H1 (cell line): ENCODE results near the gene SFRP5. TPM values are rescaled to one million over a fixed set of nuclear protein-coding genes. Genes with fewer than 3 reads are reported as not detected.

Experiments used
- CTCF ChIA-PET: fragments of 300-600 bp; sonication (Branson Sonifier 250); formaldehyde crosslinking; loops from one replicate; lab custom pipeline; 2021; ENCODE audit not compliant: partially characterized antibody; lab: Charles Lee
- POLR2A ChIA-PET: fragments of 300-600 bp; sonication (Branson Sonifier 250); formaldehyde crosslinking; loops from one replicate; lab custom pipeline; 2021; ENCODE audit warnings: inconsistent platforms; ENCODE audit not compliant: partially characterized antibody; lab: Charles Lee
- DNase-seq, 2 experiments: peaks; one replicate each; pipeline versions ENCODE4 v3.0.0 to v3.0.0-alpha.2; 2010 to 2022; ENCODE audit warnings: low spot score in 2 of 2, low read depth in 1 of 2, mixed read lengths in 1 of 2
- FAIRE-seq: peaks from 2 replicates; lab custom pipeline; 2011; peaks lifted over from hg19 to GRCh38; lab: Jason Lieb, UNC
- H2AFZ ChIP-seq: 2 replicates; pipeline ENCODE4 v1.8.1; 2012; ENCODE audit warnings: low read length, inconsistent platforms
- H2AK5ac ChIP-seq: 2 replicates; pipeline ENCODE4 v1.6.1; 2013; ENCODE audit warnings: low read depth, low read length
- H2BK120ac ChIP-seq: replicated peaks from 2 replicates; pipeline ENCODE3; 2013; ENCODE audit warnings: low read depth, low read length, inconsistent platforms
- H2BK12ac ChIP-seq: 2 replicates; pipeline ENCODE4 v1.6.1; 2013; ENCODE audit warnings: low read depth, low read length
- H2BK15ac ChIP-seq: 2 replicates; pipeline ENCODE4 v1.6.1; 2013; ENCODE audit warnings: low read length
- H2BK20ac ChIP-seq: 2 replicates; pipeline ENCODE4 v1.6.1; 2013; ENCODE audit warnings: low read length
- H2BK5ac ChIP-seq: 2 replicates; pipeline ENCODE4 v1.6.1; 2013; ENCODE audit warnings: low read depth, low read length
- H3K14ac ChIP-seq: 2 replicates; pipeline ENCODE4 v1.6.1; 2013; ENCODE audit warnings: inconsistent platforms; ENCODE audit not compliant: insufficient read length
- H3K18ac ChIP-seq: 2 replicates; pipeline ENCODE4 v1.6.1; 2013; ENCODE audit warnings: low read length; ENCODE audit errors: extremely low read depth
- H3K23ac ChIP-seq: 2 replicates; pipeline ENCODE4 v1.6.1; 2013; ENCODE audit warnings: inconsistent platforms; ENCODE audit not compliant: insufficient read length
- H3K23me2 ChIP-seq: 2 replicates; pipeline ENCODE4 v1.6.1; 2013; ENCODE audit warnings: low read depth, low read length
- H3K27ac ChIP-seq: 2 replicates; pipeline ENCODE4 v1.6.1; 2011; ENCODE audit warnings: low read depth, low read length, inconsistent platforms
- H3K27me3 ChIP-seq, 4 experiments: replicated peaks in 1 of 4; 1 replicate in 1 of 4; 2 replicates in 3 of 4; pipeline versions ENCODE4 v1.6.1 to v1.8.1; 2011 to 2013; ENCODE audit warnings: low read length in 3 of 4, mild to moderate bottlenecking in 3 of 4, inconsistent platforms in 2 of 4, mixed read lengths in 2 of 4, moderate library complexity in 1 of 4; ENCODE audit not compliant: control insufficient read depth in 3 of 4, insufficient read depth in 3 of 4; ENCODE audit errors: extremely low read depth in 1 of 4
- H3K36me3 ChIP-seq, 4 experiments: 2 replicates each; pipeline versions ENCODE4 v1.6.1 to v1.8.1; 2011 to 2013; ENCODE audit warnings: mild to moderate bottlenecking in 4 of 4, low read length in 3 of 4, moderate library complexity in 2 of 4, control low read depth in 1 of 4, inconsistent platforms in 1 of 4; ENCODE audit not compliant: insufficient read depth in 4 of 4, control insufficient read depth in 2 of 4
- H3K4ac ChIP-seq: replicated peaks from 2 replicates; pipeline ENCODE3; 2013; ENCODE audit warnings: low read length, low read depth, mixed read lengths, inconsistent platforms; ENCODE audit not compliant: insufficient read length
- H3K4me1 ChIP-seq, 4 experiments: replicated peaks in 1 of 4; 1 replicate in 1 of 4; 2 replicates in 3 of 4; pipeline versions ENCODE4 v1.6.1 to v1.8.1; 2011 to 2013; ENCODE audit warnings: low read length in 3 of 4, inconsistent platforms in 2 of 4, mixed read lengths in 1 of 4; ENCODE audit not compliant: insufficient read depth in 4 of 4, control insufficient read depth in 3 of 4
- H3K4me2 ChIP-seq, 2 experiments: 2 replicates each; pipeline versions ENCODE4 v1.6.1 to v1.8.1; 2011 to 2013; ENCODE audit warnings: low read depth in 2 of 2, low read length in 2 of 2, control low read depth in 1 of 2, inconsistent platforms in 1 of 2, mild to moderate bottlenecking in 1 of 2; ENCODE audit not compliant: insufficient read depth in 1 of 2
- H3K4me3 ChIP-seq, 4 experiments: fragments of 200-600, 300-600 bp in 1 of 4; sonication (generic), shearing (Covaris generic), sonication (Bioruptor Twin) in 1 of 4; 2 replicates each; pipeline versions ENCODE4 v1.5.1 to v1.8.1; 2011 to 2016; ENCODE audit warnings: low read length in 4 of 4, low read depth in 3 of 4, control low read depth in 2 of 4, inconsistent platforms in 2 of 4, mild to moderate bottlenecking in 2 of 4, mixed read lengths in 1 of 4, moderate library complexity in 1 of 4; ENCODE audit not compliant: insufficient read depth in 2 of 4; ENCODE audit errors: extremely low read depth in 1 of 4
- H3K56ac ChIP-seq: replicated peaks from 2 replicates; pipeline ENCODE3; 2013; ENCODE audit warnings: low read depth, mild to moderate bottlenecking, mixed read lengths, low read length, inconsistent platforms; ENCODE audit not compliant: insufficient read length
- H3K79me1 ChIP-seq: 2 replicates; pipeline ENCODE4 v1.6.1; 2013; ENCODE audit warnings: low read depth, low read length, control low read depth
- H3K79me2 ChIP-seq, 2 experiments: 2 replicates each; pipeline versions ENCODE4 v1.6.1 to v1.8.1; 2012 to 2013; ENCODE audit warnings: low read length in 2 of 2, mild to moderate bottlenecking in 2 of 2, inconsistent platforms in 1 of 2; ENCODE audit not compliant: insufficient read depth in 2 of 2, control insufficient read depth in 1 of 2
- H3K9ac ChIP-seq, 4 experiments: replicated peaks in 1 of 4; 1 replicate in 1 of 4; 2 replicates in 3 of 4; pipeline versions ENCODE4 v1.6.1 to v1.8.1; 2011 to 2013; ENCODE audit warnings: low read depth in 3 of 4, low read length in 3 of 4, control low read depth in 2 of 4, mild to moderate bottlenecking in 2 of 4, moderate library complexity in 2 of 4, inconsistent platforms in 1 of 4; ENCODE audit errors: extremely low read depth in 1 of 4
- H3K9me3 ChIP-seq, 2 experiments: 2 replicates each; pipeline versions ENCODE4 v1.6.1 to v1.8.1; 2012 to 2013; ENCODE audit warnings: mild to moderate bottlenecking in 2 of 2, moderate library complexity in 2 of 2, control low read depth in 1 of 2, inconsistent platforms in 1 of 2, low read depth in 1 of 2, low read length in 1 of 2, mixed read lengths in 1 of 2; ENCODE audit not compliant: insufficient read depth in 2 of 2
- H4K20me1 ChIP-seq, 2 experiments: replicated peaks in 1 of 2; 2 replicates each; pipeline versions ENCODE3 to v1.8.1; 2011 to 2013; ENCODE audit warnings: inconsistent platforms in 2 of 2, low read length in 2 of 2, mild to moderate bottlenecking in 1 of 2; ENCODE audit not compliant: insufficient read depth in 2 of 2, control insufficient read depth in 1 of 2
- H4K5ac ChIP-seq: 2 replicates; pipeline ENCODE4 v1.6.1; 2013; ENCODE audit warnings: low read length, low read depth, mixed read lengths, inconsistent platforms; ENCODE audit not compliant: insufficient read length
- H4K8ac ChIP-seq: 2 replicates; pipeline ENCODE4 v1.8.0; 2013; ENCODE audit warnings: mild to moderate bottlenecking, moderate library complexity, low read length, inconsistent platforms; ENCODE audit not compliant: insufficient read depth; ENCODE audit errors: extremely low read depth
- H4K91ac ChIP-seq: replicated peaks from 2 replicates; pipeline ENCODE3; 2013; ENCODE audit warnings: low read length, mixed read lengths, inconsistent platforms; ENCODE audit not compliant: insufficient read length
- CBX5 ChIP-seq: fragments of 300-800, 300-1000 bp; sonication (generic); IDR thresholded peaks from 2 replicates; pipeline ENCODE4 v1.7.1; 2016; ENCODE audit warnings: antibody characterized with exemption, low read length, low read depth
- CTBP2 ChIP-seq: IDR thresholded peaks from 2 replicates; pipeline ENCODE4 v1.7.0; 2011; ENCODE audit warnings: borderline replicate concordance, mild to moderate bottlenecking, moderate library complexity, mixed read lengths, low read length; ENCODE audit not compliant: insufficient read depth, insufficient read length
- GABPA ChIP-seq: IDR thresholded peaks from 2 replicates; pipeline ENCODE4 v1.6.1; 2011; ENCODE audit warnings: mild to moderate bottlenecking, low read length, moderate library complexity, borderline replicate concordance; ENCODE audit not compliant: insufficient read depth
- RFX5 ChIP-seq: IDR thresholded peaks from 2 replicates; pipeline ENCODE4 v1.6.1; 2011; ENCODE audit warnings: low read depth, low read length, improper control_type of control experiment, borderline replicate concordance
- SP2 ChIP-seq: IDR thresholded peaks from 2 replicates; pipeline ENCODE4 v1.6.1; 2012; ENCODE audit warnings: mild to moderate bottlenecking, low read length, inconsistent platforms
- SUZ12 ChIP-seq: fragments of 200-600 bp; sonication (generic); IDR thresholded peaks from 2 replicates; pipeline ENCODE4 v1.6.1; 2012; ENCODE audit warnings: mild to moderate bottlenecking, inconsistent platforms, low read length, moderate library complexity, mixed read lengths
- YY1 ChIP-seq: IDR thresholded peaks from 2 replicates; pipeline ENCODE4 v1.6.1; 2011; ENCODE audit warnings: low read depth, mild to moderate bottlenecking, low read length
- WGBS, 2 experiments: shearing (Covaris generic) in 1 of 2; methylation state at CpG; one replicate each; pipeline versions ENCODE4 v1.1.6 to v1.1.7; 2013 to 2015; ENCODE audit warnings: low lambda C conversion rate in 2 of 2, mixed read lengths in 2 of 2, inconsistent platforms in 1 of 2, low coverage in 1 of 2, missing lambda C conversion rate in 1 of 2; ENCODE audit not compliant: insufficient replicate concordance in 2 of 2, insufficient coverage in 1 of 2, insufficient read length in 1 of 2; ENCODE audit errors: extremely low coverage in 1 of 2, missing lambda C conversion rate in 1 of 2; 5-methylcytosine and 5-hydroxymethylcytosine counted together
- polyA plus RNA-seq, 7 experiments: library from polyadenylated mRNA; depleted of rRNA in 3 of 7; stranded (reverse) in 5 of 7; unstranded in 2 of 7; fragments of >200 nt in 5 of 7; fragments of 200-250 nt in 2 of 7; gene quantifications; 1 replicate in 5 of 7; 2 replicates in 1 of 7; 4 replicates in 1 of 7; pipeline versions ENCODE4 v1.2.1 to v1.2.3, GENCODE V29; 2011 to 2013; ENCODE audit warnings: missing spikeins in 2 of 7, mixed read lengths in 2 of 7
- total RNA-seq: library from RNA; stranded (reverse); fragmentation: NEBNext Ultra II Directional; extraction: Animal tissue kit (Norgen Biotek cat#: 25700); gene quantifications from 2 replicates; pipeline ENCODE4 v1.2.1, GENCODE V29; 2021

Gene SFRP5
- total and polyA plus RNA-seq, 2 of the 8 experiments (the other 6 are each of a cell fraction or from before 2014, with no cell fraction given): 3.9 to 5.9 TPM

DNA sequence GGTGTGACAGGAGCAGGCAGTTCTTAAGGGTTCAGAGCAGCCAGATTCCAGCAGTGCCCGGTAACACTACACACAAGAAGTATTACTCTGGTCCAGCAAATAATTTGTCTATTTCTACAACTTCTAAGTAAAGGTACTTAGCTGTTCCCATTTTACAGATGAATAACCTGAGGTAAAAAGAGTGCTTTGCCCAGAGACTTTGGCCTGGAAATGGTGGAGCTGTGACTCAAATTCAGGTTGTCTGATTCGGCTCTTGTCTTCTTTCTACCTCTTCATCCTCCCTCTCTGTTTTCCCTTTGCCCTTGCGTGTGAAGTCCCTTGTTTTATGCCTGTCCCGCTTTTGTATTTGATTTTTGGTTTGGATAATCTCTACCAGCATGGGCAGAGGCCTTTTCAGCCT is 17.1 kb downstream of the SFRP5 start:
- Histone ChIP-seq H3K18ac (no peak overlapping the region), H3K27me3 (no peaks in the 10 kb centered on the region), H3K23ac (no peak overlapping the region), H2BK12ac (no peak overlapping the region), H3K4ac (no peak overlapping the region), H3K79me1 (no peaks in the 10 kb centered on the region; the same call in 1 of the 2 replicates), H3K36me3 (peaks cover 14 to 55% (median 49%) of the 10 kb centered on the region in 4 experiments), H2BK15ac (no peak overlapping the region), H2BK20ac (no peak overlapping the region), H3K56ac (no peak overlapping the region), H3K9me3 (no peaks in the 10 kb centered on the region), H3K9ac (no peak overlapping the region), H4K8ac (no peak overlapping the region), H3K14ac (no peak overlapping the region), H3K23me2 (no peaks in the 10 kb centered on the region), H2AFZ (no peak overlapping the region), H3K27ac (no peak overlapping the region), H2BK120ac (no peak overlapping the region), H2BK5ac (no peak overlapping the region), H3K4me2 (no peak overlapping the region), H4K5ac (no peak overlapping the region), H4K91ac (no peak overlapping the region), H3K79me2 (no peaks in the 10 kb centered on the region), H3K4me1 (0 out of 7 replicates have a peak, but pooled peaks cover 0 to 2% (median 0%) of the 10 kb centered on the region in 4 experiments), H4K20me1 (peaks cover 1 to 8% of the 10 kb centered on the region in 2 experiments), H3K4me3 (no peak overlapping the region), H2AK5ac (no peak overlapping the region)
- POLR2A ChIA-PET: interaction anchor here (0.6 to 2.3 kb wide), 3 partner anchors 9 to 83 kb away, joined by 3 to 6 read pairs (median 6); no protein-coding TSS in a partner anchor
- CTCF ChIA-PET: interaction anchor here (1.2 to 1.9 kb wide), 5 partner anchors 11 to 57 kb away, joined by 3 to 5 read pairs (median 4); no protein-coding TSS in a partner anchor
- WGBS, 2 experiments: 79% methylated on average over 4 of the region's 4 CpGs; no CpG with 5 or more reads in 1 of the 2 experiments
- FAIRE-seq (no peak), DNase-seq (no peak)
- TF ChIP-seq CTBP2: no peak
- TF ChIP-seq SUZ12: no peak
- no peak for TF ChIP-seq GABPA
- TF ChIP-seq SP2: no peak
- no peak for TF ChIP-seq YY1
- no peak for TF ChIP-seq RFX5
- TF ChIP-seq CBX5: no peak
